NCI-H2107 treated with DMSO at 0.1 percent for 48 hours (cell line): ENCODE data around the gene KCNJ15.

Experiments used
- DNase-seq: peaks from one replicate; lab custom pipeline; 2025; ENCODE audit not compliant: unreplicated experiment; lab: John Stamatoyannopoulos, UW

The KCNJ15 gene

DNA sequence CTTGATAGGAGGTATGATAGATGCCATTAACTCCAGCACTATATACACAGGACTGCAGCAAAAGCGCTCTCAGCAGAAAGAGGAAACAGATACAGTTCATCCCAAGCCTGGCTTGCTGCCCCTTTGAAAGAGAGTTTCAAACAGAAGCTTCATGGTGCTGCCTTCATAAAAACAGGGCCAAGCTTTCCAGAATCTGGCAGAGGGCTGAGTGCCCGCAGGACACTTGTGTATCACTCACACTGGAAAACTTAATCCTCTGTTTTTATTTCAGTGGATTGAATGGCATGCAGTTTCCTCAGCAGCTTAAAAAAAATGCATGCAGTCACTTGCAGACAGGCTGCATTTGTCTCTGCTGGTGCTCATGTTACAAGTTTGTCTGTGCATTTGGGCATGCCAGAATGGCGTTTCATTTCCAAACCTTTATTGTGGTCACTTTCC is 40.4 kb downstream of the KCNJ15 start:
- no peak for DNase-seq

- DNase-seq: no peak
These were observed 41.1 kb downstream of the KCNJ15 start for GRCh38 chr21:38297871-38298270.

- DNase-seq: no peak
These were observed 42.0 kb downstream of the KCNJ15 start for GRCh38 chr21:38298832-38299231.

DNA sequence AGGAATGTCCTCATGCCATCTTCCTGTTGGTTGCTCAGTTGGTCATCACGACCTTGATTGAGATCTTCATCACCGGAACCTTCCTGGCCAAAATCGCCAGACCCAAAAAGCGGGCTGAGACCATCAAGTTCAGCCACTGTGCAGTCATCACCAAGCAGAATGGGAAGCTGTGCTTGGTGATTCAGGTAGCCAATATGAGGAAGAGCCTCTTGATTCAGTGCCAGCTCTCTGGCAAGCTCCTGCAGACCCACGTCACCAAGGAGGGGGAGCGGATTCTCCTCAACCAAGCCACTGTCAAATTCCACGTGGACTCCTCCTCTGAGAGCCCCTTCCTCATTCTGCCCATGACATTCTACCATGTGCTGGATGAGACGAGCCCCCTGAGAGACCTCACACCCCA is 42.9 kb downstream of the KCNJ15 start:
- DNase-seq: no peak

- DNase-seq: no peak
These were observed 43.4 kb downstream of the KCNJ15 start for GRCh38 chr21:38300141-38300578.

GRCh38 chr21:38301321-38302214 is 44.8 kb downstream of the KCNJ15 start:
- no peak for DNase-seq

GRCh38 chr21:38303300-38303699 is 46.5 kb downstream of the KCNJ15 start:
- DNase-seq: no peak

GRCh38 chr21:38306433-38307141 is 49.8 kb downstream of the KCNJ15 start:
- no peak for DNase-seq

GRCh38 chr21:38307771-38308531 is 51.2 kb downstream of the KCNJ15 start:
- no peak for DNase-seq

DNA sequence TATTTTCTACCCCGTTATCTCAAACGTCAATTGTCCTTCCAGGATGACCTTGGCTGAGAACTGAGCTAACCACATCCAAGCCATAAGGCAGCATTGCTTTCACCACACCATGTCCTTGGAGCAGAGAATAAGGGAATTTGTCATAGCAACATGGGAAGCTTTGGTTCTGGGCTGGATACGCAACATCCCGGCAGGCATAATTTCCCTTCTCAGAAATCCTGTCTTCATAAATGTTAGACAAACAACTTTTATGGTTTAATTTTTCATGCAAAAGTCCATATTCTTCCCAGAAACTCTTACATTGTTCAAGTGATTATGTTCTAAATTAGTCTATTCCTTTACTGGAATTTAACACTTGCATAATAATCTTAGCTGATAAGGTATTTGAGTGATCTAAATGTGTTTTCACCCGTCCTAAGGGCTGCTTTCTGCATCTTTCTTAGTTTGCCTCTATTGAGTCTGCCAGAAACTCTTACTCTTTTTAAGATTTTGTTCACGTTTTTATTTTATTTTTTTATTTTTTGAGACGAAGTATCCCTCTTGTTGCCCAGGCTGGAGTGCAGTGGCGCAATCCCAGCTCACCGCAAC is 51.8 kb downstream of the KCNJ15 start:
- DNase-seq: no peak

DNA sequence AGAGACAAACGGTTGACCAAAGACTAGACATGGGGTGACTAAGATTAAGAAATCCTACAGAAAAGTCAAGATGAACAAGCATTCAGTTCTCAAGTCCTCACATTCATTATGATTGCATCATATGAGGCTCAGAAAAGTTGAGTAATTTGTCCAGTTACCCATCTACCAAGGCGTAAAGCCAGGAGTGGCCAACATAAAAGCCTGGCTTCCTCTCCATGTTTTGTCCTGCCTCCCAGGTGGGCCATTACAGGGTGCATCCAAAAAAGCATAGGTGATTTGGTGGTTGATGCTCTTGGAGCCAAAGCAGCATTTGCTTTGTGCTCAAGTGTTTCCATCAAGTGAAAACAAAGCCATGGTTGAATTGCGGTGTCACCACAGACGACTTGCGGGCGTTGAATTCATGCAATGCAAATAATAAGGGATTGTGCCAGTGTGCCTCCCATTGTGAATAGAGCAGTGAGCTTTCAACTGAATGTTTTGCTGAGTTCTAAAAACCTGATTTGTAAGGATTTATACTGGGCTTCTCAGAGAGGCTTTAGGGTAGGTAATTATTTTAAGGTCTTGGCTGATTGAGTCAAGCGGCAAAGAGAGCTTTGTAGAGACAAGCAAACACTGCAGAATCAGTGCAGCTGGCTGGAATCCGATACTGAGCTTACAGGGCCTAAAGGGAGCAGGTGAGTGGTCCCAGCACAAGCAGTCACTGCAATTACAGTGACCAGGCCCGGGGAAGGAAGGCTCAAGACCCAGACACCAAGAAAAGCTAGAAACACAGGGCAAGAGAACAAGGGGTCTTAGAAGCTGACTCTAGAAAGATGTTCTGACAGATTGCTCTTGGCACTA is 54.1 kb downstream of the KCNJ15 start:
- peak; percentile 95 for DNase-seq

GRCh38 chr21:38311765-38312164 is 55.0 kb downstream of the KCNJ15 start:
- peak; percentile 70 for DNase-seq

DNA sequence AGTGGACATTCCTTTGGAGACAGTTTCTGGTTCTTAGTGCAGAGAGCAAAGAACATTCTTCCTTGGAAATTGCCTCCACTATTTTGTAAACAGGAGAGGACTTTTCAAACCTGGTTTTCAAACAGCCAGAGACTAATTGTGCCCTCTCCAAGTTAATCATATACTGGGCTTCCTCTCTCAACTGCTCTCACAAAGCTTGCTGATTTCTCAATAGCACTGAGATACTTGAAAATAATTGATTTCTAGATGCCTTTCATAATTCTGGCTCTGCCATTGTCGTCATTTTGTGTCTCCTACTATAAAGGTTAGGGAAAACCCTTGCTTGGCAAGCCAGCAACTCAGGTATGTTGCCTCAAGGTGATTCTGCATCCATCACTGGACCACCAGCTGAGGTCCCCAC is 56.0 kb downstream of the KCNJ15 start:
- DNase-seq: no peak

DNA sequence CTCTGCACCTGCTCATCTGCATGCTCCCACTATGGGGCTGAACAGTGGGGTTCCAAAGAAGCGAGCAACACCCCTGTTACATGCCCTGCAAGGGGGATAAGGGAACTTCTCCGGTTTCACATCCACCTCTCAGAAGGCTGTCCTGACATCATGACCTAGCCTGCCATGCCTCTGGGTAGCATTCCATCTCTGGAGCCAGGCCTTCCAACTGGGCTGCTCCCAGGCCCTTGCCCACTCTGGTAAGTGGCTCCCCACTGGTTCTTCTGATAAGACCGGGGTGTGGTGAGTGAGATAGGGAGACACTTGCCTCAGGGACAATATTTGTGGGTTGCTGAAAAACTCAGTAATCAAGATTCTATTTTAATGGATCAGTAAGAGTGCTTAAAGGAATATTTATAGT is 57.8 kb downstream of the KCNJ15 start:
- no peak for DNase-seq

DNA sequence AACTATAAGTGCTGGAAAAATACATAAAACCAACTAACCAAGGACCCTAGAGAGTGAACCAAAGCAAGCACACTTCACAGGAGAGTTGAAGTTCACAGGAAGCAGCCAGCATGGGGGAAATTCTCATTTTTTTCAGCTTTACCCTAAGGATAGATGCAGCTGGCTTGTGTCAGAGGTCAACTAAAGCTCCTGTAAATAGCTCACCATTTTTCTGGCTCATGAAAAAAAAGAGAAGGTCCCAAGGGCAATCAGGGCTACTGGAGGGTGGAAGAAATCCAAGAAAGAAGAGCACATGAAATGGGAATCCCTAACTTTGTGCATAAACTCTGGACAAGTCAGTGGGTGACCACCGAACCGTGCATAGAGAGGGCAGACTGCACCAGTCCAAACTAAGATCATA is 58.3 kb downstream of the KCNJ15 start:
- no peak for DNase-seq

DNA sequence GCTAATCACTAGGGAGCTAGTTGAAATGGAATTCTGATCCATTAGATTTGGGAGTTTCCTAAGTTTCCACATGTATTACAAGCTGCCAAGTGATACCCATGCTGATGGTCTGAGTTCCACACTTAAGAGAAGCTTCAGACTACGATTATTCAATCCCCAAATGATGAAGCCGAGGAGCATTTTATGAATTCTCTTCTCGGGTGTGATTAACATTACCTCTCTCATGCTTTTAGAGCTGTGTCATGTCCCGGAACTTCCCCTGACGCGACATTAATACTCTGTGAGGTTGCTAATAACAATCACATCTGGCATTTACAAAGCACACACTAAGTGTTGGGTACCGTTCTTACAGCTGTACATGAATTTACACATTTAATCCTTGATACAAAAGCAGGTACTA is 63.0 kb downstream of the KCNJ15 start:
- DNase-seq: no peak

DNA sequence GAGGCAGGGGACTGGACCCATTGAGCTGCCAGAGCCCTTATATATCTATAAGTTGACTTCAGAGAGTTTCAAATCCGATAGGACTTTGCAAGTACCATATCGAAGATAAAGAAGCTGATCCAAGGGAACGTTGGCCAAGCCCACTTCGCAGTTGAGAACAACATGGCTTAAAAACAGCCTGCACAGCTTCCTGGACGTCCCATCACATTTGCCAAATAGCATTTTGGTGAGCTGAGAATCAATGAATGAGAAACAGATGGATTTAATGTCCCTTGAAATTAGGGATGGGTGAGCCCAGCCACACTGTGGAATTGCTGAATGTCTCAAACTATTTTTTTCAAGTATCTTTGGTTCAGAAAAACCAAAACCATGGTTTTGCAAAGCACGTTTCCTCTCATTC is 64.8 kb downstream of the KCNJ15 start:
- DNase-seq: no peak

GRCh38 chr21:38322311-38322950 is 65.6 kb downstream of the KCNJ15 start:
- no peak for DNase-seq

DNA sequence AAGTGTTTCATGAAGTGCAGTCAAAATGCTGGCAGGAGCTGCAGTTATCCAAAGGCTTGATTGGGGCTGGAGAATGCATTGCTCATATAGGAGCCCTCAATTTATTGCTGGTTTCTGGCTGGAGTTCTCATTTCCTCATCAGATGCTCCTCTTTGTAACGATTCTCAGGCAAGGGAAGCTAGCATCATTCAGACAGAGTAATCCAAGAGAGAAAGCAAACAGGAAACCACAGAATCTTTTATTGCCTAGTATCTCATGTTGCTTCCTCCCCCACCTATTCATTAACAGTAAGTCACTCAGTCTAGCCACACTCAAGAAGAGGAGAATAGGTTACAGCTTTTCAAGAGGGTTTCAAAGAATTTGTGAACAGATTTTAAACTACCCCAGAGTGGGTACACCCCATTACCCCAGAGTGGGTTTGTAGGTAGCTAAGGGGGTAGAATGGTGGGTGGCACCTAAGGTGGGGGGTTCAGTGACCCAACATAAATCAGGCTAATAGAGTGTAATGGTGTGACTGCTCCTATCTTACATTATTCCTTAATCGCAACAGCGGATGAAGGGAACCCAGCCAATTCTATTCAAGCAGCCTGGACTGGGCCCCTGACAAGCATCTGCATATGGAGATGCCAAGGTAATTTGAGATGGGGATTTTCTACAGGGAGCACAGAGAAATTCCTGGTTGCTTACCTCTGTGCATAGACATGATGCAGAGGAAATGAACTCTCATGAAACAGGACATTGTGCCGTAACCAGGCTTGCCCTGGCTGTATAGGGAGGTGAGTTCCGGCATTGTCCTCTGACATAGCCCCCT is 67.1 kb downstream of the KCNJ15 start:
- no peak for DNase-seq
